ENCODE measurements around the gene CLIC4. TPM values are rescaled to one million over a fixed set of nuclear protein-coding genes. Genes with fewer than 3 reads are reported as not detected.
"Not testable (repeated sequence)": the region's sequence is repeated elsewhere in the genome, so short reads cannot be mapped to it uniquely, and the experiment has no call there.

The CLIC4 gene
- total and polyA plus RNA-seq, 2 donors (not counting 1 experiment from before 2014, with no cell fraction given): 28.5 to 123 TPM

GRCh38 chr1:24806588-24806987, 61.3 kb downstream of the CLIC4 start:
- no peak overlapping the region for H3K9ac ChIP-seq (ENCODE audit: low read length)
- ATAC-seq (ENCODE audit: low read depth): no peak
- Mint-ChIP-seq H3K27ac (no peak overlapping the region), H3K4me1 (peaks cover 37% of the 10 kb centered on the region), H3K27me3 (no peaks in the 10 kb centered on the region), H3K4me3 (no peak overlapping the region), H3K9me3 (ENCODE audit: insufficient read depth) (no peaks in the 10 kb centered on the region)
- H3K4me1 ChIP-seq (ENCODE audit: control insufficient read depth in 2 of 2, insufficient read depth in 2 of 2, low read length in 2 of 2): peaks cover 8 to 21% of the 10 kb centered on the region in 2 donors
- peaks cover 1 to 4% (median 3%) of the 10 kb centered on the region in 3 donors for H3K9me3 ChIP-seq (ENCODE audit: control extremely low read depth in 1 of 3, control insufficient read depth in 2 of 3, insufficient read depth in 1 of 3, low read length in 2 of 3)
- H3K4me2 ChIP-seq (replicated peaks; ENCODE audit: low read depth, low read length, poor library complexity, severe bottlenecking): peak overlapping the region; percentile 15
- intact Hi-C loops (cut with micrococcal nuclease): no loop called here
- H2AFZ ChIP-seq (ENCODE audit: insufficient read depth, low read depth, low read length, poor library complexity, severe bottlenecking): no peak overlapping the region
- WGBS (ENCODE audit: insufficient coverage): no CpG with 5 or more reads among the region's 2 CpGs
- CTCF ChIA-PET: interaction anchor here (1.0 to 4.9 kb wide), 3 partner anchors 24 to 117 kb away, joined by 3 to 28 read pairs (median 7); no protein-coding TSS in a partner anchor
- peaks cover 88% of the 10 kb centered on the region for H3K79me2 ChIP-seq (ENCODE audit: control insufficient read depth, insufficient read depth, low read length)
- H3K36me3 ChIP-seq (replicated peaks in 1 of 2; ENCODE audit: control extremely low read depth in 1 of 2, control insufficient read depth in 1 of 2, extremely low read depth in 1 of 2, insufficient read depth in 2 of 2, low read length in 1 of 2): peaks cover 5 to 7% of the 10 kb centered on the region in 2 experiments
- peaks cover 70% of the 10 kb centered on the region for H4K20me1 ChIP-seq (ENCODE audit: control insufficient read depth, insufficient read depth, low read length, poor library complexity, severe bottlenecking)
- TF ChIP-seq CTCF (IDR thresholded peaks at IDR 0.05): no peak
- TF ChIP-seq EZH2 (IDR thresholded peaks at IDR 0.05; ENCODE audit: borderline replicate concordance, insufficient read depth, low read depth, low read length, poor library complexity, severe bottlenecking): no peak
- POLR2A ChIA-PET: interaction anchor here (0.6 kb wide), 1 partner anchor 113 kb away, joined by 6 read pairs; no protein-coding TSS in a partner anchor
- H3K27ac ChIP-seq (ENCODE audit: low read length in 2 of 2): peak overlapping the region in 1 of 2 donors; percentile 19
- no peak for DNase-seq
- H3K27me3 ChIP-seq (replicated peaks in 1 of 4; ENCODE audit: control extremely low read depth in 1 of 4, control insufficient read depth in 3 of 4, insufficient read depth in 4 of 4, low read length in 3 of 4): no peaks in the 10 kb centered on the region
- H3K4me3 ChIP-seq (ENCODE audit: control extremely low read depth in 1 of 5, extremely low read depth in 1 of 5, insufficient read depth in 1 of 5, low read depth in 2 of 5, low read length in 4 of 5): no peak overlapping the region

GRCh38 chr1:24811494-24811893, 66.2 kb downstream of the CLIC4 start:
- CTCF ChIA-PET: interaction anchor here (0.7 to 1.4 kb wide), 2 partner anchors 21 to 123 kb away, joined by 3 to 5 read pairs; no protein-coding TSS in a partner anchor
- peaks cover 30% of the 10 kb centered on the region for H3K4me1 Mint-ChIP-seq
- H2AFZ ChIP-seq (ENCODE audit: insufficient read depth, low read depth, low read length, poor library complexity, severe bottlenecking); H3K4me3 ChIP-seq (ENCODE audit: control extremely low read depth in 1 of 5, extremely low read depth in 1 of 5, insufficient read depth in 1 of 5, low read depth in 2 of 5, low read length in 4 of 5); H3K4me2 ChIP-seq (replicated peaks; ENCODE audit: low read depth, low read length, poor library complexity, severe bottlenecking); H3K9ac ChIP-seq (ENCODE audit: low read length); DNase-seq; H3K4me3 Mint-ChIP-seq; H3K9me3 ChIP-seq (ENCODE audit: control extremely low read depth in 1 of 3, control insufficient read depth in 2 of 3, insufficient read depth in 1 of 3, low read length in 2 of 3); POLR2A ChIA-PET; H3K9me3 Mint-ChIP-seq (ENCODE audit: insufficient read depth); H3K27ac ChIP-seq (ENCODE audit: low read length in 2 of 2); ATAC-seq (ENCODE audit: low read depth); H3K27ac Mint-ChIP-seq; intact Hi-C loops (cut with micrococcal nuclease); H3K27me3 ChIP-seq (replicated peaks in 1 of 4; ENCODE audit: control extremely low read depth in 1 of 4, control insufficient read depth in 3 of 4, insufficient read depth in 4 of 4, low read length in 3 of 4); H3K27me3 Mint-ChIP-seq: not testable (repeated sequence)
- 100% methylated on average over 1 of the region's 3 CpGs for WGBS (ENCODE audit: insufficient coverage)
- peaks cover 0 to 22% of the 10 kb centered on the region in 2 experiments for H3K36me3 ChIP-seq (replicated peaks in 1 of 2; ENCODE audit: control extremely low read depth in 1 of 2, control insufficient read depth in 1 of 2, extremely low read depth in 1 of 2, insufficient read depth in 2 of 2, low read length in 1 of 2)
- H4K20me1 ChIP-seq (ENCODE audit: control insufficient read depth, insufficient read depth, low read length, poor library complexity, severe bottlenecking): peaks cover 64% of the 10 kb centered on the region
- peaks cover 5 to 11% of the 10 kb centered on the region in 2 donors for H3K4me1 ChIP-seq (ENCODE audit: control insufficient read depth in 2 of 2, insufficient read depth in 2 of 2, low read length in 2 of 2)
- peaks cover 71% of the 10 kb centered on the region for H3K79me2 ChIP-seq (ENCODE audit: control insufficient read depth, insufficient read depth, low read length)

- H3K9me3 Mint-ChIP-seq (ENCODE audit: insufficient read depth); intact Hi-C loops (cut with micrococcal nuclease); H2AFZ ChIP-seq (ENCODE audit: insufficient read depth, low read depth, low read length, poor library complexity, severe bottlenecking); H3K4me3 Mint-ChIP-seq; H3K27me3 ChIP-seq (replicated peaks in 1 of 4; ENCODE audit: control extremely low read depth in 1 of 4, control insufficient read depth in 3 of 4, insufficient read depth in 4 of 4, low read length in 3 of 4); H3K4me3 ChIP-seq (ENCODE audit: control extremely low read depth in 1 of 5, extremely low read depth in 1 of 5, insufficient read depth in 1 of 5, low read depth in 2 of 5, low read length in 4 of 5); H3K27me3 Mint-ChIP-seq; H3K9me3 ChIP-seq (ENCODE audit: control extremely low read depth in 1 of 3, control insufficient read depth in 2 of 3, insufficient read depth in 1 of 3, low read length in 2 of 3); H3K9ac ChIP-seq (ENCODE audit: low read length); H3K27ac Mint-ChIP-seq; H3K27ac ChIP-seq (ENCODE audit: low read length in 2 of 2); POLR2A ChIA-PET: not testable (repeated sequence)
- 0% methylated on average over 1 of the region's 1 CpG for WGBS (ENCODE audit: insufficient coverage)
- ATAC-seq (ENCODE audit: low read depth) (peak; percentile 43), DNase-seq (peak; percentile 21)
- peaks cover 8 to 20% of the 10 kb centered on the region in 2 donors for H3K4me1 ChIP-seq (ENCODE audit: control insufficient read depth in 2 of 2, insufficient read depth in 2 of 2, low read length in 2 of 2)
- peak overlapping the region; percentile 19 for H3K4me2 ChIP-seq (replicated peaks; ENCODE audit: low read depth, low read length, poor library complexity, severe bottlenecking)
- H3K36me3 ChIP-seq (replicated peaks in 1 of 2; ENCODE audit: control extremely low read depth in 1 of 2, control insufficient read depth in 1 of 2, extremely low read depth in 1 of 2, insufficient read depth in 2 of 2, low read length in 1 of 2): peaks cover 0 to 24% of the 10 kb centered on the region in 2 experiments
- CTCF ChIA-PET: interaction anchor here (0.7 to 16.1 kb wide), 4 partner anchors 11 to 258 kb away, joined by 3 to 579 read pairs (median 22); no protein-coding TSS in a partner anchor
- H4K20me1 ChIP-seq (ENCODE audit: control insufficient read depth, insufficient read depth, low read length, poor library complexity, severe bottlenecking): peaks cover 60% of the 10 kb centered on the region
- peaks cover 50% of the 10 kb centered on the region for H3K4me1 Mint-ChIP-seq
- H3K79me2 ChIP-seq (ENCODE audit: control insufficient read depth, insufficient read depth, low read length): peaks cover 76% of the 10 kb centered on the region
Measured at GRCh38 chr1:24820221-24820620, 75.0 kb downstream of the CLIC4 start.

Data from B cell (primary cell).